HCT116 (cell line): ENCODE measurements around the gene NFIB.

Source experiments
- CTCF ChIP-seq, 3 experiments: fragments of 200-600 bp in 1 of 3; sonication (generic) in 1 of 3; IDR thresholded peaks in 2 of 3; conservative IDR thresholded peaks in 1 of 3; 2 replicates each; pipeline ENCODE4 v1.5.1; 2012 to 2017; ENCODE audit warnings: low read depth in 2 of 3, low read length in 2 of 3, antibody characterized with exemption in 1 of 3, borderline replicate concordance in 1 of 3, control low read depth in 1 of 3, mild to moderate bottlenecking in 1 of 3, mixed read lengths in 1 of 3, mixed run types in 1 of 3, moderate library complexity in 1 of 3; ENCODE audit not compliant: insufficient read depth in 1 of 3
- MAX ChIP-seq: IDR thresholded peaks from 2 replicates; pipeline ENCODE4 v1.6.1; 2012
- TCF7L2 ChIP-seq: IDR thresholded peaks from 2 replicates; pipeline ENCODE4 v1.7.0; 2011; ENCODE audit warnings: borderline replicate concordance, inconsistent platforms; ENCODE audit not compliant: insufficient read depth, insufficient read length; ENCODE audit errors: extremely low read depth
- ZBTB33 ChIP-seq: IDR thresholded peaks from 2 replicates; pipeline ENCODE4 v1.6.1; 2011; ENCODE audit warnings: mild to moderate bottlenecking, low read length, moderate library complexity; ENCODE audit not compliant: insufficient replicate concordance; ENCODE audit errors: extremely low read depth

- no peak for TF ChIP-seq CTCF (IDR thresholded peaks at IDR 0.05 in 2 of 3, conservative IDR thresholded peaks at IDR 0.05 in 1 of 3; ENCODE audit: borderline replicate concordance in 1 of 3, insufficient read depth in 1 of 3, low read depth in 2 of 3, low read length in 2 of 3)
- TF ChIP-seq MAX = no peak
- TF ChIP-seq ZBTB33 = no peak
- no peak for TF ChIP-seq TCF7L2
Measured at GRCh38 chr9:14175778-14176177, 138.2 kb downstream of the NFIB start.
